Measurements from ENCODE around the gene CBFA2T3.

The CBFA2T3 gene

GRCh38 chr16:88953003-88953690, 23.9 kb downstream of the CBFA2T3 start:
- ChIA-PET CTCF (no interaction called here), POLR2A (no interaction called here)
- H3K9me3 ChIP-seq (ENCODE audit: control insufficient read depth, insufficient read depth, low read depth, low read length), result no peaks in the 10 kb centered on the region
- no peaks in the 10 kb centered on the region for H3K4me1 ChIP-seq (ENCODE audit: control insufficient read depth, insufficient read depth, low read length)
- no peak overlapping the region for H3K27ac ChIP-seq (ENCODE audit: extremely low read depth, low read depth, low read length)
- TF ChIP-seq PBX3 (CRISPR knock-in tag; IDR thresholded peaks at IDR 0.05), result no peak
- TF ChIP-seq ZNF660 (tag by site-specific recombination; IDR thresholded peaks at IDR 0.05), result no peak
- no peak for TF ChIP-seq HOXD13 (CRISPR knock-in tag; IDR thresholded peaks at IDR 0.05; ENCODE audit: borderline replicate concordance)
- no peak for TF ChIP-seq BCL6B (tag by site-specific recombination; IDR thresholded peaks at IDR 0.05)
- no peak for TF ChIP-seq ZNF23 (tag by site-specific recombination; IDR thresholded peaks at IDR 0.05; ENCODE audit: borderline replicate concordance)
- no peak for TF ChIP-seq ZNF404 (tag by site-specific recombination; IDR thresholded peaks at IDR 0.05)
- no peak for TF ChIP-seq ZFP69B (tag by site-specific recombination; IDR thresholded peaks at IDR 0.05)
- no peak for TF ChIP-seq ZNF837 (tag by site-specific recombination; IDR thresholded peaks at IDR 0.05)
- no peak for TF ChIP-seq TCF7L2 (IDR thresholded peaks at IDR 0.05; ENCODE audit: borderline replicate concordance, low read depth, low read length)
- TF ChIP-seq ZNF596 (tag by site-specific recombination; IDR thresholded peaks at IDR 0.05), result no peak
- TF ChIP-seq ZNF2 (tag by site-specific recombination; IDR thresholded peaks at IDR 0.05), result no peak
- TF ChIP-seq ZNF521 (tag by site-specific recombination; IDR thresholded peaks at IDR 0.05), result no peak
- no peak for TF ChIP-seq ZNF654 (tag by site-specific recombination; IDR thresholded peaks at IDR 0.05; ENCODE audit: low read depth)
- no peak for TF ChIP-seq ZNF701 (tag by site-specific recombination; IDR thresholded peaks at IDR 0.05)
- no peaks in the 10 kb centered on the region for H3K36me3 ChIP-seq (ENCODE audit: control insufficient read depth in 2 of 2, insufficient read depth in 1 of 2, low read length in 2 of 2)
- no peak overlapping the region for H3K4me3 ChIP-seq (ENCODE audit: low read depth, low read length)

- H3K27ac ChIP-seq (ENCODE audit: extremely low read depth, low read depth, low read length), result no peak overlapping the region
- H3K4me1 ChIP-seq (ENCODE audit: control insufficient read depth, insufficient read depth, low read length), result no peaks in the 10 kb centered on the region
- H3K4me3 ChIP-seq (ENCODE audit: low read depth, low read length), result no peak overlapping the region
- ChIA-PET CTCF (no interaction called here), POLR2A (no interaction called here)
- H3K36me3 ChIP-seq (ENCODE audit: control insufficient read depth in 2 of 2, insufficient read depth in 1 of 2, low read length in 2 of 2), result no peaks in the 10 kb centered on the region
- TF ChIP-seq SP2 (tag by site-specific recombination; IDR thresholded peaks at IDR 0.05), result no peak
- no peaks in the 10 kb centered on the region for H3K9me3 ChIP-seq (ENCODE audit: control insufficient read depth, insufficient read depth, low read depth, low read length)
These were observed 25.0 kb downstream of the CBFA2T3 start for GRCh38 chr16:88951989-88952388.

- Histone ChIP-seq H3K4me3 (ENCODE audit: low read depth, low read length) (no peak overlapping the region), H3K4me1 (ENCODE audit: control insufficient read depth, insufficient read depth, low read length) (no peaks in the 10 kb centered on the region), H3K36me3 (ENCODE audit: control insufficient read depth in 2 of 2, insufficient read depth in 1 of 2, low read length in 2 of 2) (no peaks in the 10 kb centered on the region), H3K27ac (ENCODE audit: extremely low read depth, low read depth, low read length) (no peak overlapping the region), H3K9me3 (ENCODE audit: control insufficient read depth, insufficient read depth, low read depth, low read length) (no peaks in the 10 kb centered on the region)
- CTCF ChIA-PET, result no interaction called here
- TF ChIP-seq GLIS1 (tag by site-specific recombination; IDR thresholded peaks at IDR 0.05) (no peak), ZNF37A (tag by site-specific recombination; IDR thresholded peaks at IDR 0.05) (no peak), ZNF350 (tag by site-specific recombination; IDR thresholded peaks at IDR 0.05) (no peak), ZNF701 (tag by site-specific recombination; IDR thresholded peaks at IDR 0.05) (no peak)
- POLR2A ChIA-PET, result no interaction called here
These were observed 25.5 kb downstream of the CBFA2T3 start for GRCh38 chr16:88951501-88951900.

Data from HEK293 (cell line).